Chondrocyte (in vitro differentiated cells): Measurements from ENCODE around the gene SLC37A3. TPM values are rescaled to one million over a fixed set of nuclear protein-coding genes. Genes with fewer than 3 reads are reported as not detected.
A peak's percentile ranks its signal among the peaks of the same experiment; 100 is the strongest.
"Not testable (repeated sequence)": the region's sequence is repeated elsewhere in the genome, so short reads cannot be mapped to it uniquely, and the experiment has no call there.

Source experiments
- DNase-seq: peaks from one replicate; pipeline ENCODE4 v3.0.0; 2021; ENCODE audit warnings: mixed read lengths, low spot score
- H3K27ac Mint-ChIP-seq: one replicate; pipeline ENCODE4 v1.8.0; 2021; ENCODE audit warnings: mild to moderate bottlenecking, moderate library complexity, mixed read lengths; ENCODE audit not compliant: unreplicated experiment
- H3K27me3 Mint-ChIP-seq: 2 replicates; pipeline ENCODE4 v1.8.0; 2021; ENCODE audit warnings: low read depth, mixed read lengths
- H3K36me3 Mint-ChIP-seq: 2 replicates; pipeline ENCODE4 v1.8.0; 2021; ENCODE audit warnings: low read depth, mixed read lengths
- H3K4me1 Mint-ChIP-seq: 2 replicates; pipeline ENCODE4 v1.8.0; 2021; ENCODE audit warnings: low read depth, mild to moderate bottlenecking, mixed read lengths
- H3K4me3 Mint-ChIP-seq: one replicate; pipeline ENCODE4 v1.8.0; 2021; ENCODE audit warnings: mild to moderate bottlenecking, moderate library complexity, mixed read lengths; ENCODE audit not compliant: unreplicated experiment
- H3K9me3 Mint-ChIP-seq: 2 replicates; pipeline ENCODE4 v1.8.0; 2021; ENCODE audit warnings: low read depth, mixed read lengths
- CTCF ChIP-seq: fragments of 200-600 bp; sonication (generic); IDR thresholded peaks from 2 replicates; pipeline ENCODE4 v1.5.0; 2021; ENCODE audit warnings: antibody characterized with exemption, mild to moderate bottlenecking, moderate library complexity
- total RNA-seq: library from RNA; stranded (reverse); gene quantifications from 3 replicates; pipeline ENCODE4 v1.2.1, GENCODE V29; 2021

SLC37A3 gene
- total RNA-seq, 1 donor from 2014 or later, result 68.1 TPM

GRCh38 chr7:140312141-140312846 is 86.0 kb downstream of the SLC37A3 start:
- TF ChIP-seq CTCF, result no peak
- Mint-ChIP-seq H3K4me1 (peaks cover 29% of the 10 kb centered on the region), H3K9me3 (peaks cover 16% of the 10 kb centered on the region), H3K27me3 (peaks cover 2% of the 10 kb centered on the region), H3K36me3 (peaks cover 14% of the 10 kb centered on the region), H3K4me3 (no peak overlapping the region), H3K27ac (no peak overlapping the region)
- no peak for DNase-seq

GRCh38 chr7:140311128-140311527 is 87.2 kb downstream of the SLC37A3 start:
- not testable (repeated sequence) for H3K4me3 Mint-ChIP-seq, H3K27me3 Mint-ChIP-seq, DNase-seq, H3K27ac Mint-ChIP-seq
- H3K36me3 Mint-ChIP-seq, result peaks cover 14% of the 10 kb centered on the region
- peaks cover 16% of the 10 kb centered on the region for H3K9me3 Mint-ChIP-seq
- H3K4me1 Mint-ChIP-seq, result peaks cover 20% of the 10 kb centered on the region

- peaks cover 14% of the 10 kb centered on the region for H3K36me3 Mint-ChIP-seq
- peaks cover 16% of the 10 kb centered on the region for H3K9me3 Mint-ChIP-seq
- peaks cover 2% of the 10 kb centered on the region for H3K27me3 Mint-ChIP-seq
- peaks cover 13% of the 10 kb centered on the region for H3K4me1 Mint-ChIP-seq
- no peak for DNase-seq
- no peak for TF ChIP-seq CTCF
- no peak overlapping the region for H3K4me3 Mint-ChIP-seq
- no peak overlapping the region for H3K27ac Mint-ChIP-seq
Measured at GRCh38 chr7:140310337-140311002, 87.9 kb downstream of the SLC37A3 start.

- no peak overlapping the region for H3K27ac Mint-ChIP-seq
- TF ChIP-seq CTCF, result no peak
- H3K36me3 Mint-ChIP-seq, result peaks cover 13% of the 10 kb centered on the region
- peaks cover 4% of the 10 kb centered on the region for H3K4me1 Mint-ChIP-seq
- peaks cover 16% of the 10 kb centered on the region for H3K9me3 Mint-ChIP-seq
- no peak for DNase-seq
- peaks cover 2% of the 10 kb centered on the region for H3K27me3 Mint-ChIP-seq
- H3K4me3 Mint-ChIP-seq, result no peak overlapping the region
Measured at GRCh38 chr7:140308060-140308459, 90.3 kb downstream of the SLC37A3 start.

GRCh38 chr7:140304191-140304799 is 94.0 kb downstream of the SLC37A3 start:
- H3K36me3 Mint-ChIP-seq, result no peaks in the 10 kb centered on the region
- no peaks in the 10 kb centered on the region for H3K9me3 Mint-ChIP-seq
- no peaks in the 10 kb centered on the region for H3K4me1 Mint-ChIP-seq
- H3K4me3 Mint-ChIP-seq, result no peak overlapping the region
- peaks cover under 1% of the 10 kb centered on the region for H3K27me3 Mint-ChIP-seq
- peak; percentile 70 for TF ChIP-seq CTCF
- no peak for DNase-seq
- H3K27ac Mint-ChIP-seq, result no peak overlapping the region
